HL-60 (cell line): ENCODE data around the gene SMYD2.

Experiments
- DNase-seq, 2 experiments: peaks; one replicate each; pipeline ENCODE4 v3.0.0-alpha.2; 2010 to 2020; ENCODE audit warnings: low read depth in 1 of 2, low spot score in 1 of 2
- H3K27ac ChIP-seq: fragments of 250-450 bp; sonication (Bioruptor Pico); replicated peaks from 2 replicates; pipeline ENCODE4 v1.5.1; 2020; ENCODE audit warnings: mild to moderate bottlenecking, moderate library complexity
- H3K27me3 ChIP-seq: fragments of 250-450 bp; sonication (Bioruptor Pico); 2 replicates; pipeline ENCODE4 v1.5.1; 2021; ENCODE audit warnings: mild to moderate bottlenecking, moderate library complexity; ENCODE audit not compliant: insufficient read depth, poor library complexity, severe bottlenecking
- H3K4me3 ChIP-seq: replicated peaks from 2 replicates; pipeline ENCODE4 v1.5.1; 2011; ENCODE audit warnings: mild to moderate bottlenecking, control low read depth, low read length; ENCODE audit not compliant: insufficient read depth
- GABPA ChIP-seq: IDR thresholded peaks from 2 replicates; pipeline ENCODE4 v1.6.1; 2012; ENCODE audit warnings: low read depth
- POLR2AphosphoS5 ChIP-seq: IDR thresholded peaks from 2 replicates; pipeline ENCODE4 v1.6.1; 2012; ENCODE audit warnings: low read depth
- SPI1 ChIP-seq: IDR thresholded peaks from 2 replicates; pipeline ENCODE4 v1.6.1; 2012; ENCODE audit warnings: low read depth, mild to moderate bottlenecking, borderline replicate concordance
- TF ChIP-seq, protein P1 (sequence below): IDR thresholded peaks from 2 replicates; pipeline ENCODE4 v1.6.1; 2012; ENCODE audit warnings: low read depth; ENCODE audit not compliant: insufficient replicate concordance
- TF ChIP-seq, protein P2 (sequence below): IDR thresholded peaks from one replicate; pipeline ENCODE4 v1.5.1; 2011; ENCODE audit warnings: low read length, control low read depth, inconsistent platforms; ENCODE audit not compliant: insufficient read depth

SMYD2 gene

DNA sequence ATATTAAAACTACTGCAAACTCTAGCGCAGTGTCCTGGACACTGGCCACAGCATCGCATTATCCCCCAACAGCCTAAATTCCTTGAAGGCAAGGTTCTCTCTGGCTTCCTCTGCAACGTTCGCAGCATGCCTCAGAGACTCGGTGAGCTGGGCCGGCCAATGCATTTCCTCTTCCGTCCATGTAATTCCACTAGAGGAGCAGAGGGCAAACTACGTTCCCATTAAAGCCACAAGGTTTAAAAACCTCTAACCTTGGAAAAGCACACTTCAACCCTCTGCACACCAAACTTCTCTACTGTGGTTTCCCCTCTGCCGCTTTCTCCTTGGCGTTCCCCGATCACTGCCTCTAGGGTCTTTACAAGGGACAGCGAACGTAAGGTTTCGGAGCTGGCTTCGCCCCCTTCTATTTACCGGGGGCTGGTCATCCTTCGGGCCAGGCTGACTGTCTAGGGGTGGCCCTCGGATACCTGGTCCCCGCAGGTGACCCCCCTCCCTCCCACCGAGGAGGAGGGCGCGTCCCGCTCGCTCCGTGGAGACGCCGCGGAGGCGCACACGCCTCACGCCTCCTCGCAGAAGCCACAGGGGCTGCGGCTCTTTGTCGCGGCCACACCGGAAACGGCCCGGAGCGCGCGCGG lies 456 bp upstream of the SMYD2 start:
- Histone ChIP-seq H3K4me3 (peak overlapping the region; percentile 71), H3K27ac (peak overlapping the region; percentile 80), H3K27me3 (no peaks in the 10 kb centered on the region)
- DNase-seq = peak; percentile 10 to 50
- TF ChIP-seq GABPA (no peak), POLR2AphosphoS5 (peak; percentile 1; the same call in 1 of the 2 replicates), SPI1 (peak; percentile 70)
- TF ChIP-seq, protein P1, sequence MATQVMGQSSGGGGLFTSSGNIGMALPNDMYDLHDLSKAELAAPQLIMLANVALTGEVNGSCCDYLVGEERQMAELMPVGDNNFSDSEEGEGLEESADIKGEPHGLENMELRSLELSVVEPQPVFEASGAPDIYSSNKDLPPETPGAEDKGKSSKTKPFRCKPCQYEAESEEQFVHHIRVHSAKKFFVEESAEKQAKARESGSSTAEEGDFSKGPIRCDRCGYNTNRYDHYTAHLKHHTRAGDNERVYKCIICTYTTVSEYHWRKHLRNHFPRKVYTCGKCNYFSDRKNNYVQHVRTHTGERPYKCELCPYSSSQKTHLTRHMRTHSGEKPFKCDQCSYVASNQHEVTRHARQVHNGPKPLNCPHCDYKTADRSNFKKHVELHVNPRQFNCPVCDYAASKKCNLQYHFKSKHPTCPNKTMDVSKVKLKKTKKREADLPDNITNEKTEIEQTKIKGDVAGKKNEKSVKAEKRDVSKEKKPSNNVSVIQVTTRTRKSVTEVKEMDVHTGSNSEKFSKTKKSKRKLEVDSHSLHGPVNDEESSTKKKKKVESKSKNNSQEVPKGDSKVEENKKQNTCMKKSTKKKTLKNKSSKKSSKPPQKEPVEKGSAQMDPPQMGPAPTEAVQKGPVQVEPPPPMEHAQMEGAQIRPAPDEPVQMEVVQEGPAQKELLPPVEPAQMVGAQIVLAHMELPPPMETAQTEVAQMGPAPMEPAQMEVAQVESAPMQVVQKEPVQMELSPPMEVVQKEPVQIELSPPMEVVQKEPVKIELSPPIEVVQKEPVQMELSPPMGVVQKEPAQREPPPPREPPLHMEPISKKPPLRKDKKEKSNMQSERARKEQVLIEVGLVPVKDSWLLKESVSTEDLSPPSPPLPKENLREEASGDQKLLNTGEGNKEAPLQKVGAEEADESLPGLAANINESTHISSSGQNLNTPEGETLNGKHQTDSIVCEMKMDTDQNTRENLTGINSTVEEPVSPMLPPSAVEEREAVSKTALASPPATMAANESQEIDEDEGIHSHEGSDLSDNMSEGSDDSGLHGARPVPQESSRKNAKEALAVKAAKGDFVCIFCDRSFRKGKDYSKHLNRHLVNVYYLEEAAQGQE = no peak
- TF ChIP-seq, protein P2, sequence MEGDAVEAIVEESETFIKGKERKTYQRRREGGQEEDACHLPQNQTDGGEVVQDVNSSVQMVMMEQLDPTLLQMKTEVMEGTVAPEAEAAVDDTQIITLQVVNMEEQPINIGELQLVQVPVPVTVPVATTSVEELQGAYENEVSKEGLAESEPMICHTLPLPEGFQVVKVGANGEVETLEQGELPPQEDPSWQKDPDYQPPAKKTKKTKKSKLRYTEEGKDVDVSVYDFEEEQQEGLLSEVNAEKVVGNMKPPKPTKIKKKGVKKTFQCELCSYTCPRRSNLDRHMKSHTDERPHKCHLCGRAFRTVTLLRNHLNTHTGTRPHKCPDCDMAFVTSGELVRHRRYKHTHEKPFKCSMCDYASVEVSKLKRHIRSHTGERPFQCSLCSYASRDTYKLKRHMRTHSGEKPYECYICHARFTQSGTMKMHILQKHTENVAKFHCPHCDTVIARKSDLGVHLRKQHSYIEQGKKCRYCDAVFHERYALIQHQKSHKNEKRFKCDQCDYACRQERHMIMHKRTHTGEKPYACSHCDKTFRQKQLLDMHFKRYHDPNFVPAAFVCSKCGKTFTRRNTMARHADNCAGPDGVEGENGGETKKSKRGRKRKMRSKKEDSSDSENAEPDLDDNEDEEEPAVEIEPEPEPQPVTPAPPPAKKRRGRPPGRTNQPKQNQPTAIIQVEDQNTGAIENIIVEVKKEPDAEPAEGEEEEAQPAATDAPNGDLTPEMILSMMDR = no peak

DNA sequence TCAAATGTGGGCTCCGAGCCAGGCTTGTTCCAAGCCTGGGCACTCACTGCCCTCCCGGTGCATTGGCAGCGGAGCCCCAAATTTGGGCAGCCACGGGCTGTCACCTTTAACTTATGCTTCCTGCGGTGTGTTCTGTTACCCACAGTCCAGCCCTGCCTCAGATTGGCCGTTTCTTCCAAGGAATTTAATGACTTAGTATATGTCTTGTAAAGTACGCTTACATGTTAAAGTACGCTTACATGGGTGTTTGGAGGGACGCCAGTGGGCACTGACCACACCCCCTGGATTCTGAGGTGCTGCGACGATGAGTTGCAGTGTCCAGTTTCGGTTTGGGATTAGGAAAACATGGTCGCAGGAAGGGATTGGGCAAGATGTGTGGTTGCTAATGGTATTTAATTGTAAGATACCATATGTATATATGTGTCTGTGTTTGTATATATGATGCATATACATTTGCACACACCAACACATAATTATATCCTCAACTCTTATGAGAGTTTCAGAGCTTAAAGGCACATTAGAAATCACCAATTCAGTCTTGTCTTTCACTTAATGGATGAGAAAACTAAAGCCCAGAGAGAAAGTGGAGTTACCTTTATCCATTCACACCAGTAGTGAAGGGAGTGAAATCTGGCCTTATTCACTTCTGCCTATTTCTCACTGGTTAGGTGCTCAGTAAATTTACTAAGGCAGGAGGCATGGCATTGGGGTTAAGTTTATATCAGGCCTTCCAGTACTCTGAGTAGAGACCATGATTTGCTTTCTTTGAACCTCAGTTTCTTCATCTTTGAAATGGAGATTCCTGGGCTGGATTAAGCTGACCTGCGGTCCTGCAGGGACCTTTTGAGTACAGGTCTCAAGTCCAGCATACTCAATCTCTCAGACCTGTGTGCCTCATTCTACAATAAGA lies 1.0 kb downstream of the SMYD2 start:
- H3K27me3 ChIP-seq = no peaks in the 10 kb centered on the region
- H3K27ac ChIP-seq = peak overlapping the region; percentile 76
- no peak for TF ChIP-seq POLR2AphosphoS5
- TF ChIP-seq, protein P1 = peak; percentile 23
- TF ChIP-seq, protein P2 = no peak
- TF ChIP-seq GABPA = no peak; the same call in 1 of the 2 replicates
- DNase-seq = peak; percentile 31 to 34
- peak overlapping the region; percentile 71 for H3K4me3 ChIP-seq

DNA sequence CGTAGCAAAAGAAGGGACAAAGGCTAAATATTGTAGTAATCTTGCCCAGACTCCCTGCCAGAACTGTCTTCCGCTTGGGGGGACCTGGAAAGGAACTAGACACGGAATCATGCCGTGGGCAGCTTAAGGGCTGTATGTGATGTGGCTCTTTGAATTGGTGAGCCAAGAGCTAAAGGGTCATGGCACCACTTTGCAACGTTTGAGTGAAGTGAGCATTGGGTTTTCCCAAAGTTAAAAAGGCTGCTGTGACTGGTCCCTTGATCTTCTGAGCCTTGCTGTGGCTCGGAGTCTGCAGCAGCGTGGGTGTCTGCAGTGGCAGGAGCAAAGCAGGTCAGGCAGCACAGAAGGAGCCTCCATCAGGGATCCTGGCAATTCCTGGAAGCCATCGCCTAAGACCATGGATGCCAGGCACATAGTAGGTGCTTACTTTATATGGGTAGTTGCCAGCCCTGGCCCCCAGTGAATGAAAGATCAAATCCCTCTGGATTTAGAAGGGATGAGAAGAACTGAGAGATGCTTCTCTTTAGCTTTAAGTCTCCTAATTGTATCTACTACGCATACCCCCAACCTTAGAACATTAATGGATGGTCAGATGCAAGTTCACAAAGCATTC lies 1.8 kb downstream of the SMYD2 start:
- H3K4me3 ChIP-seq = no peak overlapping the region
- TF ChIP-seq, protein P1 = no peak
- no peak for TF ChIP-seq POLR2AphosphoS5
- no peak for TF ChIP-seq GABPA
- no peak for TF ChIP-seq SPI1
- TF ChIP-seq, protein P2 = no peak
- no peak overlapping the region for H3K27ac ChIP-seq
- no peak for DNase-seq
- no peaks in the 10 kb centered on the region for H3K27me3 ChIP-seq
